ENCODE measurements around the gene TENT4A. TPM values are rescaled to one million over a fixed set of nuclear protein-coding genes. Genes with fewer than 3 reads are reported as not detected.
"Not testable (repeated sequence)": the region's sequence is repeated elsewhere in the genome, so short reads cannot be mapped to it uniquely, and the experiment has no call there.

TENT4A gene
- total and polyA plus RNA-seq, 4 donors, result 4.1 to 37.0 (median 23.0) TPM

DNA sequence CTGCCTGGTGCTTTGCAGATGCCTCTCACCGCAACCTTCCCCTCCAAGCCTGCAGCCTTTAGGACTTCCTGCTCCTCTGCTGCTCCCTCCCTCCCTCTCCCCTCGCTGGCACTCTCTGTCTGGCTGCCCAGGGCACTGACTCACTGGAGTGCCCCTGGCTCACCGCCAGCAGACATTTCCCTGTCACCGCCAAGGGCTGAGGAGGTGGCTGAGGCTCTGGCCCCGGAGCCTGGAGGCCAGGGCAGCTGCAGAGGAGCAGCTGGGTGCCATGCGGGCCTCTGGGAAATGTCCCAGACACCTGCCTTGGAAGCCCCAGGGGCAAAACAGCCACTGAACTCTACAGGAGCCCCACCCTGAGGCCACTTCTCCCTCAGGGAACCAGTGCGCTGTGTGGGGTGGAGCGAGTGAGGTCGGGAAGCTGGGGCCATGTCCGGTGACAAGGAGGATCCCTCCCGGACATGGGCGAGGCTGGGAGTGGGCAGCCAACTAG lies 53.4 kb downstream of the TENT4A start:
- intact Hi-C loops (cut with DNase I), result loop anchor here (2.0 to 10.0 kb wide), 6 partner anchors 46 to 981 kb away; no protein-coding TSS in a partner anchor
- DNase-seq, result peak; percentile 96
- Histone ChIP-seq H3K4me3 (ENCODE audit: low read length in 2 of 2) (no peak overlapping the region), H3K27ac (ENCODE audit: low read depth in 1 of 2, low read length in 2 of 2) (peak overlapping the region in 1 of 2 donors; percentile 62), H3K9me3 (ENCODE audit: control insufficient read depth, low read length) (no peaks in the 10 kb centered on the region), H3K4me1 (ENCODE audit: control insufficient read depth in 1 of 2, insufficient read depth in 2 of 2, low read length in 2 of 2) (no peaks in the 10 kb centered on the region), H3K27me3 (ENCODE audit: control insufficient read depth in 1 of 2, insufficient read depth in 2 of 2, low read length in 1 of 2) (no peaks in the 10 kb centered on the region), H3K36me3 (ENCODE audit: control insufficient read depth in 1 of 2, insufficient read depth in 2 of 2, low read length in 1 of 2) (no peaks in the 10 kb centered on the region)
- peak; percentile 90 for ATAC-seq (ENCODE audit: low FRiP score)
- WGBS, 2 donors, result 20 to 23% methylated on average over 12 of the region's 12 CpGs

DNA sequence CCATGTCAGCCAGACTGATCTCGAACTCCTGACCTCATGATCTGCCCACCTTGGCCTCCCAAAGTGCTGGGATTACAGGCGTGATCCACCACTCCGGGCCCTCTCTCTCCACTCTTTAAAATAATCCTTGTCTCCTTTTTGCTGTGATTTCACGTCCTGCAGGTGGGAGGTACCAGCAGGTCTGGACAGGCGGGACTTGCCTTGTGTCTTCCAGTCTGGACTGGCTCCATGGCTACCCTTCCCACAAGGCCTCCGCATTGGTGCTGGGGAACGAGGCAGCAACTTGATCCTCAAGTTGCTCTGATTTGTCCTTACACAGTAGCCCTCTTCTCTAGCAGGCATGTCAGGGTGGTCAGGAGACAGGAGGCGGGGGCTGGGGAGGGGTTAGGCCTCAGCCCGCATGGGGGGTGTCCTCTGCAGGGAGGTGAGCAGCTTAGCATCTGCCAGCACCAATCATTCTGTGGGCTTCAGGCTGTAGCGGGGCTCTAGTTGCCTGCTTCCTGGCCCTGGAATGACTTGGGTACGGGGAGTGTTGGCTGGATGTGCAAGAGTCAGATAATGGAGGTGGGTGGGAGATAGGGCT lies 54.3 kb downstream of the TENT4A start:
- Histone ChIP-seq H3K27ac (ENCODE audit: low read depth in 1 of 2, low read length in 2 of 2) (no peak overlapping the region), H3K27me3 (ENCODE audit: control insufficient read depth in 1 of 2, insufficient read depth in 2 of 2, low read length in 1 of 2) (no peaks in the 10 kb centered on the region), H3K4me3 (ENCODE audit: low read length in 2 of 2) (no peak overlapping the region), H3K4me1 (ENCODE audit: control insufficient read depth in 1 of 2, insufficient read depth in 2 of 2, low read length in 2 of 2) (no peaks in the 10 kb centered on the region), H3K36me3 (ENCODE audit: control insufficient read depth in 1 of 2, insufficient read depth in 2 of 2, low read length in 1 of 2) (no peaks in the 10 kb centered on the region), H3K9me3 (ENCODE audit: control insufficient read depth, low read length) (no peaks in the 10 kb centered on the region)
- ATAC-seq (ENCODE audit: low FRiP score), result no peak
- WGBS, 2 donors, result 96 to 98% methylated on average over 11 of the region's 11 CpGs
- no peak for DNase-seq
- intact Hi-C loops (cut with DNase I), result loop anchor here (2.0 to 10.0 kb wide), 6 partner anchors 45 to 980 kb away; no protein-coding TSS in a partner anchor

DNA sequence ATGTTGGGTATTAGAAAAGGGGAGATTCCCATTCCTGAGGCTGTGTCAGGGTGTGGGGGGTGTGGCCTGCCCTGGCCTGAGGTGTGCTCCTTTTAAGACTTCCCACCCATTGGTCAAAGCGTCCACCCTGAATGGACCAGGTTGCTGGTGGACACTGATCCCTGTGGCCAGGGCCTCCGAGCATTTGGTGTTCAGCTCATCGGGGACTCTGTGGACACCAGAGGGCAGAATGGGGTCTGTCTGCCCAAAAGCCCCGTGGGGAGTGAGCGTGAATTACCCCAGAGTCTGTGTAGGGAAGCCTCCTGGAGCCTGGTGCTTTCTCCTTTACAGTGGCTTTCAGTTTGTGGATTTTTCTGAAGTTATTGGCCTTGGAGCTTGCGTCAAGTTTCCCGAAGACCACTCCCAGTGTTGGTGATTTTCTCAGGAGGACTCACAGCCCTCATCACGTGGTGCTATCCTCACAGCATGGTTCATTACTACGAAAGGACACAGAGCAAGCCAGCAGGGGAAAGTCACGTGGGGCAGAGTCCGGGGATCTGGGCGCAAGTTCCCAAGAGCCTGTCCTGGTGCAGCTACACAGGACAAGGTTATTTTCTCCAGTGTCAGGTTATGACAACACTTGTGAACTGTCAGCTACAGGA lies 55.5 kb downstream of the TENT4A start:
- DNase-seq, result no peak
- intact Hi-C loops (cut with DNase I), result loop anchor here (5.0 to 10.0 kb wide), 5 partner anchors 44 to 979 kb away; no protein-coding TSS in a partner anchor
- no peaks in the 10 kb centered on the region for H3K36me3 ChIP-seq (ENCODE audit: control insufficient read depth in 1 of 2, insufficient read depth in 2 of 2, low read length in 1 of 2)
- no peaks in the 10 kb centered on the region for H3K27me3 ChIP-seq (ENCODE audit: control insufficient read depth in 1 of 2, insufficient read depth in 2 of 2, low read length in 1 of 2)
- H3K4me1 ChIP-seq (ENCODE audit: control insufficient read depth in 1 of 2, insufficient read depth in 2 of 2, low read length in 2 of 2), result no peaks in the 10 kb centered on the region
- no peak overlapping the region for H3K27ac ChIP-seq (ENCODE audit: low read depth in 1 of 2, low read length in 2 of 2)
- no peaks in the 10 kb centered on the region for H3K9me3 ChIP-seq (ENCODE audit: control insufficient read depth, low read length)
- WGBS, 2 donors, result 93 to 95% methylated on average over 12 of the region's 12 CpGs
- H3K4me3 ChIP-seq (ENCODE audit: low read length in 2 of 2), result no peak overlapping the region
- no peak for ATAC-seq (ENCODE audit: low FRiP score)

DNA sequence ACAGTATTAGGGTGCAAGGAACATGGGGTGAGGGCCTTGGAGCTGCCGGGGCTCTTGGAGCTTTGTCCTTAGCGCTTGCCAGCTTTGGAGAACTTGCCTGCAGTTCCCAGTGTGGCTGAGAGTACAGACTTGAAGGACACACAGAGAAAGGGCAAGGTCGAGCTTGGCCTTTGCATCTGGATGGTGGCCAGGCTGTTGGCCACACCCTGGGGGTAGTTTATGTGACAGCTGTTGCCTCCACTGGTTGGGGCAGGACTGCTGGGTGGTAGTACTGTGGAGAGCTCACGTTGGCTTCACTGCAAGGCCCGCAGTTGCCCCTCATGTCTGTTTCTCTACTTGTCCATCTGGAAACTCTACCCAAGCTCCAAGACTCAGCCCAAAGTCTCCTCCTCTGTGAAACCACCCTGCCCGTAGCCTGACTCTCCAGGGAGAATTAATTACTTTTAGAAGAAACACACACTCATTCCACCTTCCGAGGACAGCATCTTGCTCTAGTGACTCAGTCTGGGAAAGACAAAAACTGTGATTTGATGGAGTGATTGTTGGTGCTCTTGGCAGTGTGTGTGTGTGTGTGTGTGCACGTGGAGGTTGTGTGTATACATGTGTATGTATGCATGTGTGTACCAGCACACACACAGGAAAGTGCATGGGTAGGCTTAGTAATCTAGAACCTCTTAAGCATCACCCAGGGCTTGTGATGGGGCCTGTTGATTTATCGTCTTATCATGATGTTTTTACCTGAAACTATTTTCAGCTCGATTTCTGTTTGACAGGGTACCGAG lies 57.8 kb downstream of the TENT4A start:
- H3K36me3 ChIP-seq (ENCODE audit: control insufficient read depth in 1 of 2, insufficient read depth in 2 of 2, low read length in 1 of 2), result no peaks in the 10 kb centered on the region
- H3K4me1 ChIP-seq (ENCODE audit: control insufficient read depth in 1 of 2, insufficient read depth in 2 of 2, low read length in 2 of 2), result no peaks in the 10 kb centered on the region
- H3K4me3 ChIP-seq (ENCODE audit: low read length in 2 of 2), result no peak overlapping the region
- ATAC-seq (ENCODE audit: low FRiP score) (no peak), DNase-seq (no peak)
- no peak overlapping the region for H3K27ac ChIP-seq (ENCODE audit: low read depth in 1 of 2, low read length in 2 of 2)
- no peaks in the 10 kb centered on the region for H3K27me3 ChIP-seq (ENCODE audit: control insufficient read depth in 1 of 2, insufficient read depth in 2 of 2, low read length in 1 of 2)
- no peaks in the 10 kb centered on the region for H3K9me3 ChIP-seq (ENCODE audit: control insufficient read depth, low read length)
- intact Hi-C loops (cut with DNase I), result no loop called here
- WGBS, 2 donors, result 91% methylated on average over 11 of the region's 11 CpGs

DNA sequence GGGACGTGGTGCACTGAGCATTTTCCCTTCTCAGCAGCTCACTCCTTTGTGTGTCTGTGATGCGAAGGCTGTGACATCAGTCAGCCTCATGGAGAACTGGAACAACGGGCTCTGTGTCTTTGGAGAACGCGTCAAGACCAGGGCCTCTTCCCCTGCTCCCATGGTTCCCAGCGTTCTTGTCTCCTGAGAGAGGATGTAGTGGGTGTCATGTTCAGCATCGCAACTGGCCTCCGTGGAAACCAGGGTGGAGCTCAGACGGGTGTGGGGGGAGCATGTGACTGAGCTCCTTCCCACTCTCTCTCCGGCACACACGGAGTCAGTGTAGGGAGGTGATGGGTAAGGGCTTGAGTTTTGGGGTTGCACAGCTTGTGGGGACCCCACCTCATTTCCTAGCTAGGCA lies 59.7 kb downstream of the TENT4A start:
- intact Hi-C loops (cut with DNase I), result no loop called here
- WGBS, 2 donors, result 81 to 95% methylated on average over 11 of the region's 11 CpGs

DNA sequence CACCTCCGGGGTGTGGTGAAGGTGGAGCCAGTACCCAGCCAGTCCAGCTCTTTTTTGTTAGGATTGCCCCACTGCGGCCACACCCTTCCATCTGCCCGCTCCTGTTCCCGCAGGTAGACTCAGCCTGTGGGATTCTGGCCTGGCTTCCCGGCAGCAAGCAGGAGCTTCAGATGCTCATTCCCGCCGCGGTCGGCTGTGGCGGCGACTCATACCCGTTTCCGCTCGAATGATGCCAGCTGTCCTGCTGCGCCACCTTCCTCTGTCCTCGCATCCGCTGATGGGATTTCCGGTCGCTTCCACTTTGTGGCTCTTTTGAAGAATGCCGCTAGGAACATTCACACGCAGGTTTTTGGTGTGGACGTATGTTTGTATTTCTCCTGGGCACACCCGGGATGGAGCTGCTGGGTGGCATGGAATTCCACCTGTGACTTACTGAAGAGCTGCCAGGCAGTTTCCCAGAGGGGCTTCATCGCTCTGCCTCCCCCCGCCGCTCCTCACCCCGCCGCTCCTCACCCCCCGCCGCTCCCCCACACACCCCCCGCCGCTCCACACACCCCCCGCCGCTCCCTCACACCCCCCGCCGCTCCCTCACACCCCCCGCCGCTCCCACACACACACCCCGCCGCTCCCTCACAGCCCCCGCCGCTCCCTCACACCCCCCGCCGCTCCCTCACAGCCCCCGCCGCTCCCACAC lies 60.3 kb downstream of the TENT4A start:
- no peak overlapping the region for H3K27ac ChIP-seq (ENCODE audit: low read depth in 1 of 2, low read length in 2 of 2)
- no peaks in the 10 kb centered on the region for H3K4me1 ChIP-seq (ENCODE audit: control insufficient read depth in 1 of 2, insufficient read depth in 2 of 2, low read length in 2 of 2)
- no peaks in the 10 kb centered on the region for H3K36me3 ChIP-seq (ENCODE audit: control insufficient read depth in 1 of 2, insufficient read depth in 2 of 2, low read length in 1 of 2)
- intact Hi-C loops (cut with DNase I), result no loop called here
- 87 to 92% methylated on average over 26 to 33 of the region's 46 CpGs for WGBS, 2 donors
- no peak for ATAC-seq (ENCODE audit: low FRiP score)
- H3K4me3 ChIP-seq (ENCODE audit: low read length in 2 of 2), result no peak overlapping the region
- H3K9me3 ChIP-seq (ENCODE audit: control insufficient read depth, low read length), result no peaks in the 10 kb centered on the region
- no peak for DNase-seq
- no peaks in the 10 kb centered on the region for H3K27me3 ChIP-seq (ENCODE audit: control insufficient read depth in 1 of 2, insufficient read depth in 2 of 2, low read length in 1 of 2)

More for the DNA sequence above, 59.7 kb downstream of the TENT4A start:
- no peaks in the 10 kb centered on the region for H3K27me3 ChIP-seq (ENCODE audit: control insufficient read depth in 1 of 2, insufficient read depth in 2 of 2, low read length in 1 of 2)
- no peaks in the 10 kb centered on the region for H3K4me1 ChIP-seq (ENCODE audit: control insufficient read depth in 1 of 2, insufficient read depth in 2 of 2, low read length in 2 of 2)
- no peak overlapping the region for H3K4me3 ChIP-seq (ENCODE audit: low read length in 2 of 2)
- no peaks in the 10 kb centered on the region for H3K9me3 ChIP-seq (ENCODE audit: control insufficient read depth, low read length)
- DNase-seq (no peak), ATAC-seq (ENCODE audit: low FRiP score) (no peak)
- H3K27ac ChIP-seq (ENCODE audit: low read depth in 1 of 2, low read length in 2 of 2), result no peak overlapping the region
- H3K36me3 ChIP-seq (ENCODE audit: control insufficient read depth in 1 of 2, insufficient read depth in 2 of 2, low read length in 1 of 2), result no peaks in the 10 kb centered on the region

DNA sequence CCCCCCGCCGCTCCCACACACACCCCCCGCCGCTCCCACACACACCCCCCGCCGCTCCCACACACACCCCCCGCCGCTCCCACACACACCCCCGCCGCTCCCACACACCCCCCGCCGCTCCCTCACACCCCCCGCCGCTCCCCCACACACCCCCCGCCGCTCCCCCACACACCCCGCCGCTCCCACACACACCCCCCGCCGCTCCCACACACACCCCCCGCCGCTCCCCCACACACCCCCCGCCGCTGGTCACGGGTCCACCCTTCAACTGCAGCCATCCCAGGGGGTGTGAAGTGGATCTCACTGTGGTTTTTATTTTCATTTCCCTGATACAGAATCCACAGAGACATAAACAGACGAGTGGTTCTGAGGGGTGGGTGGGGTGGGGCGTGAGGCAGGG lies 61.0 kb downstream of the TENT4A start:
- H3K4me1 ChIP-seq (ENCODE audit: control insufficient read depth in 1 of 2, insufficient read depth in 2 of 2, low read length in 2 of 2); DNase-seq; intact Hi-C loops (cut with DNase I); H3K9me3 ChIP-seq (ENCODE audit: control insufficient read depth, low read length); H3K36me3 ChIP-seq (ENCODE audit: control insufficient read depth in 1 of 2, insufficient read depth in 2 of 2, low read length in 1 of 2); H3K4me3 ChIP-seq (ENCODE audit: low read length in 2 of 2); H3K27ac ChIP-seq (ENCODE audit: low read depth in 1 of 2, low read length in 2 of 2); ATAC-seq (ENCODE audit: low FRiP score); H3K27me3 ChIP-seq (ENCODE audit: control insufficient read depth in 1 of 2, insufficient read depth in 2 of 2, low read length in 1 of 2): not testable (repeated sequence)
- 80 to 93% methylated on average over 14 to 17 of the region's 27 CpGs for WGBS, 2 donors

DNA sequence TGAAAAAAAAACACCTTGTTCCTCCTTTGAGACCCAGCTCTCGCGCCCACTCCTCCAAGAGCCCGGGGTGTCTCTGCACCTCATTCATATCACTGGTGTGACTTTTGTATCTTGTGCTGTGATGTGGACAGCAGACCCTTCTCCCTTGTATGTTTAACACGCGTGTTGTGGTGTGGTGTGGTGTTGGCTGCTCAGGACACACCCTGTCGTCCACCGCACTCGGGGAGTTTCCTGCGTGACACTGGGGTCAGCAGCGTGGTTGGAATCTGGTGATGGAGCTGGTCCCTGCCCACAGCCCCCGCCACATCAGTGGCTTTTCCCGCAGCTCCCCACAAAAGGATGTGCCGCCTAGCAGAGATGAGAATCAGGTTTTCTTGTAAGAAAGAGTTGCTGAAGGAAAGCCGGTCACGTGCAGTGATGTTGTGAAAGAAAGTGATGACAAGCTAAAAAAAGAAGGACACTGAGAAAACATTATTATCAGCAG lies 61.5 kb downstream of the TENT4A start:
- Histone ChIP-seq H3K4me3 (ENCODE audit: low read length in 2 of 2) (no peak overlapping the region), H3K27me3 (ENCODE audit: control insufficient read depth in 1 of 2, insufficient read depth in 2 of 2, low read length in 1 of 2) (no peaks in the 10 kb centered on the region), H3K36me3 (ENCODE audit: control insufficient read depth in 1 of 2, insufficient read depth in 2 of 2, low read length in 1 of 2) (no peaks in the 10 kb centered on the region), H3K4me1 (ENCODE audit: control insufficient read depth in 1 of 2, insufficient read depth in 2 of 2, low read length in 2 of 2) (no peaks in the 10 kb centered on the region), H3K27ac (ENCODE audit: low read depth in 1 of 2, low read length in 2 of 2) (no peak overlapping the region), H3K9me3 (ENCODE audit: control insufficient read depth, low read length) (no peaks in the 10 kb centered on the region)
- WGBS, 2 donors, result 81 to 86% methylated on average over 15 of the region's 15 CpGs
- no peak for ATAC-seq (ENCODE audit: low FRiP score)
- intact Hi-C loops (cut with DNase I), result no loop called here
- no peak for DNase-seq

Data from aorta (tissue), 5 donors.